HepG2 (cell line): Measurements from ENCODE around the gene SLC29A3. TPM values are rescaled to one million over a fixed set of nuclear protein-coding genes. Genes with fewer than 3 reads are reported as not detected.

ENCODE experiments used
- CBX2 ChIP-seq, 2 experiments: fragments of 200-600 bp in 1 of 2; sonication (generic); formaldehyde crosslinking in 1 of 2; IDR thresholded peaks; 2 replicates each; pipeline versions ENCODE4 v1.7.0 to v1.8.1; 2018 to 2022; ENCODE audit warnings: low read depth in 2 of 2, low read length in 1 of 2, mild to moderate bottlenecking in 1 of 2, missing genetic modification reagents in 1 of 2
- ELF4 ChIP-seq: sonication (generic); formaldehyde crosslinking; IDR thresholded peaks from 2 replicates; pipeline ENCODE4 v1.5.0; 2020; ENCODE audit warnings: missing genetic modification reagents, mild to moderate bottlenecking, moderate library complexity, borderline replicate concordance
- ESRRA ChIP-seq: sonication (generic); formaldehyde crosslinking; IDR thresholded peaks from 2 replicates; pipeline ENCODE4 v1.5.1; 2020; ENCODE audit warnings: mild to moderate bottlenecking, low read depth, missing genetic modification reagents
- FOSL2 ChIP-seq: sonication (generic); formaldehyde crosslinking; IDR thresholded peaks from 2 replicates; pipeline ENCODE4 v1.4.0; 2020; ENCODE audit warnings: missing genetic modification reagents
- FOXK2 ChIP-seq: fragments of 450-650 bp; IDR thresholded peaks from 2 replicates; pipeline ENCODE4 v1.6.1; 2016
- HIC2 ChIP-seq: sonication (generic); formaldehyde crosslinking; IDR thresholded peaks from 2 replicates; pipeline ENCODE4 v1.9.0; 2022; ENCODE audit warnings: low read depth, missing genetic modification reagents
- KLF6 ChIP-seq: IDR thresholded peaks from 2 replicates; pipeline ENCODE4 v1.8.0; 2016; ENCODE audit warnings: missing biosample characterization, missing genetic modification reagents
- LBX2 ChIP-seq: sonication (generic); formaldehyde crosslinking; IDR thresholded peaks from 2 replicates; pipeline ENCODE4 v1.5.0; 2020; ENCODE audit warnings: missing genetic modification reagents, mild to moderate bottlenecking, borderline replicate concordance
- MYC ChIP-seq: sonication (generic); formaldehyde crosslinking; IDR thresholded peaks from 2 replicates; pipeline ENCODE4 v1.9.0; 2021; ENCODE audit warnings: missing genetic modification reagents, borderline replicate concordance
- ONECUT2 ChIP-seq: sonication (generic); formaldehyde crosslinking; IDR thresholded peaks from 2 replicates; pipeline ENCODE4 v1.4.0; 2020; ENCODE audit warnings: missing genetic modification reagents
- SALL2 ChIP-seq: sonication (generic); formaldehyde crosslinking; IDR thresholded peaks from 2 replicates; pipeline ENCODE4 v1.8.1; 2023; ENCODE audit warnings: mild to moderate bottlenecking, missing genetic modification reagents, inconsistent platforms
- SRSF1 ChIP-seq: fragments of 200-400 bp; formaldehyde crosslinking; optimal IDR thresholded peaks from 2 replicates; pipeline ENCODE3; 2017; ENCODE audit warnings: mild to moderate bottlenecking, low read depth, low read length, moderate library complexity
- TCF12 ChIP-seq, 2 experiments: fragments of 450-650 bp in 1 of 2; sonication (generic) in 1 of 2; formaldehyde crosslinking in 1 of 2; IDR thresholded peaks; 2 replicates each; pipeline versions ENCODE4 v1.6.1 to v1.8.0; 2017 to 2022; ENCODE audit warnings: antibody characterized with exemption in 1 of 2, mild to moderate bottlenecking in 1 of 2, missing genetic modification reagents in 1 of 2, moderate library complexity in 1 of 2
- ZBTB10 ChIP-seq: sonication (generic); formaldehyde crosslinking; IDR thresholded peaks from 2 replicates; pipeline ENCODE4 v1.4.0; 2020; ENCODE audit warnings: missing genetic modification reagents, borderline replicate concordance
- ZBTB20 ChIP-seq: sonication (generic); formaldehyde crosslinking; IDR thresholded peaks from 2 replicates; pipeline ENCODE4 v1.8.1; 2023; ENCODE audit warnings: missing genetic modification reagents, low read depth, mild to moderate bottlenecking, borderline replicate concordance
- ZBTB49 ChIP-seq: sonication (generic); formaldehyde crosslinking; IDR thresholded peaks from 2 replicates; pipeline ENCODE4 v1.4.0; 2020; ENCODE audit warnings: missing genetic modification reagents, borderline replicate concordance
- ZC3H13 ChIP-seq: sonication (generic); formaldehyde crosslinking; IDR thresholded peaks from 2 replicates; pipeline ENCODE4 v1.8.1; 2023; ENCODE audit warnings: mild to moderate bottlenecking, missing genetic modification reagents, moderate library complexity
- ZNF18 ChIP-seq: sonication (generic); formaldehyde crosslinking; IDR thresholded peaks from 2 replicates; pipeline ENCODE4 v1.8.0; 2022; ENCODE audit warnings: mild to moderate bottlenecking, missing genetic modification reagents; ENCODE audit not compliant: insufficient replicate concordance
- polyA plus RNA-seq, 8 experiments: library from polyadenylated mRNA; depleted of rRNA in 3 of 8; stranded (reverse) in 7 of 8; unstranded in 1 of 8; fragments of >200 nt; fragmentation: Illumina TruSeq in 4 of 8; extraction: Trizol in 4 of 8; gene quantifications; 2 replicates each; pipeline versions ENCODE4 v1.2.1 to v1.2.3, GENCODE V29; 2011 to 2016; ENCODE audit warnings: low read depth in 4 of 8, missing spikeins in 1 of 8, mixed read lengths in 1 of 8; ENCODE audit not compliant: insufficient read depth in 1 of 8
- total RNA-seq, 5 experiments: library from RNA; depleted of rRNA; stranded (reverse); fragments of >200 nt; fragmentation: Illumina TruSeq; extraction: Trizol; gene quantifications; 2 replicates each; pipeline ENCODE4 v1.2.3, GENCODE V29; 2016; ENCODE audit warnings: low read depth in 1 of 5

Gene SLC29A3
- total and polyA plus RNA-seq, 2 of the 13 experiments (the other 11 are each of a cell fraction or from before 2014, with no cell fraction given) = 8.6 to 11.8 TPM

- peak; percentile 87; the same call in 1 of the 2 replicates for TF ChIP-seq HIC2 (CRISPR knock-in tag)
- TF ChIP-seq LBX2 (CRISPR knock-in tag) = no peak
- TF ChIP-seq KLF6 (CRISPR knock-in tag) = peak; percentile 34; the same call in 1 of the 2 replicates
- 0 out of 2 replicates have a peak, but pooled peaks have one; percentile 37 for TF ChIP-seq ZBTB10 (CRISPR knock-in tag)
- peak; percentile 82 for TF ChIP-seq ESRRA (CRISPR knock-in tag)
- TF ChIP-seq SALL2 (CRISPR knock-in tag) = peak; percentile 89
- TF ChIP-seq MYC (CRISPR knock-in tag) = peak; percentile 81; the same call in 1 of the 2 replicates
- TF ChIP-seq SRSF1 = peak; percentile 58
- TF ChIP-seq ZBTB20 (CRISPR knock-in tag) = peak; percentile 26; the same call in 1 of the 2 replicates
- no peak for TF ChIP-seq TCF12 (IDR thresholded peaks at IDR 0.05)
- 0 out of 2 replicates have a peak, but pooled peaks have one; percentile 33 for TF ChIP-seq TCF12 (CRISPR knock-in tag; IDR thresholded peaks at IDR 0.05)
- TF ChIP-seq ZNF18 = no peak
- TF ChIP-seq FOXK2 = no peak
- peak; percentile 44; the same call in 1 of the 2 replicates for TF ChIP-seq ONECUT2 (CRISPR knock-in tag)
- peak; percentile 75 for TF ChIP-seq FOSL2
- TF ChIP-seq ELF4 = no peak
- no peak for TF ChIP-seq ZC3H13 (CRISPR knock-in tag)
- no peak for TF ChIP-seq CBX2 (IDR thresholded peaks at IDR 0.05; ENCODE audit: low read depth, low read length)
- no peak for TF ChIP-seq CBX2 (CRISPR knock-in tag; IDR thresholded peaks at IDR 0.05; ENCODE audit: low read depth)
- no peak for TF ChIP-seq ZBTB49 (CRISPR knock-in tag)
Observed at GRCh38 chr10:71347587-71348395, 28.7 kb downstream of the SLC29A3 start (continued).
